Trophoblast cell (in vitro differentiated cells and primary cell): ENCODE measurements around the gene PEPD.

Experiments
- DNase-seq, 2 donors: peaks; one replicate each; pipeline ENCODE4 v3.0.0-alpha.2; 2016
- H2AFZ ChIP-seq: 2 replicates; pipeline ENCODE4 v1.6.1; 2013; ENCODE audit warnings: low read length, moderate library complexity, mild to moderate bottlenecking; ENCODE audit not compliant: insufficient read depth, poor library complexity
- H2AK5ac ChIP-seq: 2 replicates; pipeline ENCODE4 v1.6.1; 2013; ENCODE audit warnings: mild to moderate bottlenecking, low read length
- H2BK120ac ChIP-seq: 2 replicates; pipeline ENCODE4 v1.6.1; 2013; ENCODE audit warnings: low read length, mild to moderate bottlenecking, moderate library complexity; ENCODE audit not compliant: insufficient read depth, poor library complexity
- H2BK12ac ChIP-seq: 2 replicates; pipeline ENCODE4 v1.6.1; 2013; ENCODE audit warnings: mild to moderate bottlenecking, low read length, moderate library complexity
- H2BK5ac ChIP-seq: 2 replicates; pipeline ENCODE4 v1.6.1; 2013; ENCODE audit warnings: low read length, low read depth, moderate library complexity, mild to moderate bottlenecking; ENCODE audit not compliant: poor library complexity
- H3K14ac ChIP-seq: 2 replicates; pipeline ENCODE4 v1.6.1; 2013; ENCODE audit warnings: mild to moderate bottlenecking, low read length
- H3K18ac ChIP-seq: 2 replicates; pipeline ENCODE4 v1.6.1; 2013; ENCODE audit warnings: mild to moderate bottlenecking, low read length
- H3K23ac ChIP-seq: 2 replicates; pipeline ENCODE4 v1.6.1; 2013; ENCODE audit warnings: low read length
- H3K27ac ChIP-seq: 2 replicates; pipeline ENCODE4 v1.5.1; 2013; ENCODE audit warnings: low read depth, mild to moderate bottlenecking, inconsistent platforms, low read length, moderate library complexity
- H3K27me3 ChIP-seq: 2 replicates; pipeline ENCODE4 v1.6.1; 2013; ENCODE audit warnings: inconsistent platforms, mild to moderate bottlenecking, low read length, moderate library complexity; ENCODE audit not compliant: insufficient read depth
- H3K36me3 ChIP-seq, 2 experiments: 1 replicate in 1 of 2; 2 replicates in 1 of 2; pipeline ENCODE4 v1.6.1; 2013; ENCODE audit warnings: low read length in 2 of 2, mild to moderate bottlenecking in 2 of 2, moderate library complexity in 1 of 2; ENCODE audit not compliant: insufficient read depth in 2 of 2, control insufficient read depth in 1 of 2
- H3K4ac ChIP-seq: 2 replicates; pipeline ENCODE4 v1.6.1; 2013; ENCODE audit warnings: low read depth, mild to moderate bottlenecking, low read length, moderate library complexity
- H3K4me1 ChIP-seq, 2 experiments: 1 replicate in 1 of 2; 2 replicates in 1 of 2; pipeline ENCODE4 v1.6.1; 2013; ENCODE audit warnings: low read length in 2 of 2, mild to moderate bottlenecking in 2 of 2, moderate library complexity in 1 of 2; ENCODE audit not compliant: insufficient read depth in 2 of 2, control insufficient read depth in 1 of 2
- H3K4me2 ChIP-seq: 2 replicates; pipeline ENCODE4 v1.6.1; 2013; ENCODE audit warnings: inconsistent platforms, mild to moderate bottlenecking, low read length, moderate library complexity
- H3K4me3 ChIP-seq: 2 replicates; pipeline ENCODE4 v1.5.1; 2013; ENCODE audit warnings: mild to moderate bottlenecking, low read depth, low read length, inconsistent platforms
- H3K79me1 ChIP-seq: one replicate; pipeline ENCODE4 v1.6.1; 2013; ENCODE audit warnings: low read length
- H3K79me2 ChIP-seq: 2 replicates; pipeline ENCODE4 v1.6.1; 2013; ENCODE audit warnings: low read length, mild to moderate bottlenecking; ENCODE audit not compliant: control insufficient read depth, insufficient read depth, poor library complexity
- H3K9ac ChIP-seq: 2 replicates; pipeline ENCODE4 v1.6.1; 2013; ENCODE audit warnings: mild to moderate bottlenecking, low read length
- H3K9me3 ChIP-seq: 2 replicates; pipeline ENCODE4 v1.6.1; 2013; ENCODE audit warnings: low read depth, mild to moderate bottlenecking, control low read depth, inconsistent platforms, low read length; ENCODE audit not compliant: insufficient read depth
- H4K12ac ChIP-seq: 2 replicates; pipeline ENCODE4 v1.6.1; 2013; ENCODE audit warnings: low read depth, mild to moderate bottlenecking, low read length, moderate library complexity
- H4K8ac ChIP-seq: 2 replicates; pipeline ENCODE4 v1.6.1; 2013; ENCODE audit warnings: low read depth, mild to moderate bottlenecking, low read length, moderate library complexity
- H4K91ac ChIP-seq: one replicate; pipeline ENCODE4 v1.6.1; 2013; ENCODE audit warnings: low read depth, mild to moderate bottlenecking, low read length, moderate library complexity
- WGBS: extraction: QIAGEN DNeasy Blood & Tissue Kit; methylation state at CpG from one replicate; pipeline ENCODE4 v1.1.7; 2013; ENCODE audit warnings: missing lambda C conversion rate; ENCODE audit not compliant: insufficient read length, insufficient coverage; ENCODE audit errors: extremely low coverage; 5-methylcytosine and 5-hydroxymethylcytosine counted together

PEPD gene

GRCh38 chr19:33409906-33410685, 111.5 kb downstream of the PEPD start:
- WGBS = no CpG with 5 or more reads among the region's 27 CpGs
- H4K12ac ChIP-seq = no peak overlapping the region
- DNase-seq = no peak
- no peak overlapping the region for H3K4me3 ChIP-seq
- no peak overlapping the region for H3K4ac ChIP-seq
- H3K14ac ChIP-seq = no peak overlapping the region
- H3K27ac ChIP-seq = no peak overlapping the region
- H2BK5ac ChIP-seq = no peak overlapping the region
- no peaks in the 10 kb centered on the region for H3K79me1 ChIP-seq
- H3K27me3 ChIP-seq = no peaks in the 10 kb centered on the region
- no peak overlapping the region for H4K8ac ChIP-seq
- no peak overlapping the region for H2BK120ac ChIP-seq
- H3K9ac ChIP-seq = no peak overlapping the region
- H2BK12ac ChIP-seq = no peak overlapping the region
- no peak overlapping the region for H2AFZ ChIP-seq
- H3K79me2 ChIP-seq = no peaks in the 10 kb centered on the region
- H3K4me1 ChIP-seq = peaks cover 0 to 2% of the 10 kb centered on the region in 2 experiments
- H3K36me3 ChIP-seq = peaks cover 0 to 4% of the 10 kb centered on the region in 2 experiments
- H2AK5ac ChIP-seq = no peak overlapping the region
- H3K23ac ChIP-seq = no peak overlapping the region
- H3K9me3 ChIP-seq = peaks cover 2% of the 10 kb centered on the region
- H4K91ac ChIP-seq = no peak overlapping the region
- no peak overlapping the region for H3K18ac ChIP-seq
- H3K4me2 ChIP-seq = no peak overlapping the region

DNA sequence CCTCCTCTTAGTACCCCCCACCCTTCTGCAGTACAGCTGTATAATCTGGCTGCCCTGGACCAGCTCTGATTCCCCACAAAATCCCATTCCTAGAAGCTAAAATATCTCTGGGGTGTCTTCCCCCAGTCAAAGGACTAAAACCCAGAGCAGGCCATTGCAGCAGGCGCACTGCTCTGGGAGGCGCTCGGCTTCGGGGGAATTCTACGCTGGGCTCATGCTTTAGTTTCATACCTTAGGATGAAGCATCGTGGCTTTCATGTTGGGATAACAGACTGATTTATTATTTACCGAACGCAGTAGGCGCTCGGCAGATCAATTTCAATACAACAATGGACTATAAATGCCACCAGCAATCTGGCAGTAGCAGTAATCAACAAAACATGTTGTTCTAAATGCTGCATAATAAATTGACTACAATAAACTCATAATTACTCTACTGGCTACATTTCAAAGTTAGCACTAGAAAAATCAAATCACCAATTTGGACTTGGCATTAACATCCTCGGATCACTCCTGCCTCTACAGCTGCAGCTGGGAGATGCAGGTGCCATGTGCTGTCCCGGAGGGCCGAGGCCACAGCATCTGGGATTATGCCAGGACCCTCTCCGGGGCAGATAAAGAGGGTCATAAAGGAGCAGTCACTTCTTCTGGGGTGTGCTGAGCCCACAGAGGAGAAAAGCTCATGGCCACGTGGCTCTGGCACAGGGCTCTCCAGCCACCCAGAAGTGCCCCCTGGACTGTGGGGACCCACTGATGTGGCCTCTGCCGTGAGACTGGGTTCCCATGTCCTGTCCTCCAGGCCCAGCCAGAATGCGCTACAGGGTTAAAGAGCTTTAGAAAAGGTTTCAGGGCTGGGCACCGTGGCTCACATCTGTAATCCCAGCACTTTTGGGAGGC, 112.8 kb downstream of the PEPD start:
- Histone ChIP-seq H2AFZ (no peak overlapping the region), H3K79me2 (no peaks in the 10 kb centered on the region), H3K18ac (no peak overlapping the region), H3K79me1 (no peaks in the 10 kb centered on the region), H3K4me1 (peaks cover 0 to 2% of the 10 kb centered on the region in 2 experiments), H3K9me3 (peaks cover 2% of the 10 kb centered on the region), H3K4ac (no peak overlapping the region), H3K27me3 (no peaks in the 10 kb centered on the region), H3K36me3 (peaks cover 0 to 4% of the 10 kb centered on the region in 2 experiments), H2BK120ac (no peak overlapping the region), H2AK5ac (no peak overlapping the region), H3K4me3 (no peak overlapping the region), H4K12ac (no peak overlapping the region), H4K91ac (no peak overlapping the region), H4K8ac (no peak overlapping the region), H3K14ac (no peak overlapping the region), H3K27ac (no peak overlapping the region), H3K23ac (no peak overlapping the region), H2BK5ac (no peak overlapping the region), H2BK12ac (no peak overlapping the region), H3K9ac (no peak overlapping the region), H3K4me2 (no peak overlapping the region)
- DNase-seq = no peak
- no CpG with 5 or more reads among the region's 18 CpGs for WGBS

DNA sequence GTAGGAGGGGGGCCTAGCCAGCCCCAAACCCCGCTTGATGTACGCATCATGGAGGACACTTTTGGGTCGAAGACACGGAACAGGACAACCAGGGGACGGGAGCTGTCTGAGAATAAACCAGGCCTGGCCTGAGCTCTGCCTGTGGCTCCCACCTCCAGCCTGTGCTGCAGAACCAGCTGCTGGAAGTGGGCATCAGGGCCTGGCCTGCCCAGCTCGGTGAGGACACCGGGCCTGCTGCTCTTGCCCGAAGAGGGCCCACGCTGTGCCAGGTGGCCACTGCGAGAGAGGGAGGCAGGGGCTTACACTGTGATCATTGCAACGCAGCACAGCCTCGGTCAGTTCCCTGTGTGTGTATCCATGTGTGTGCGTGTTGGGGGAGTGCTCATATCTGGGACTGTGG, 113.5 kb downstream of the PEPD start:
- H4K8ac ChIP-seq = no peak overlapping the region
- WGBS = no CpG with 5 or more reads among the region's 13 CpGs

DNA sequence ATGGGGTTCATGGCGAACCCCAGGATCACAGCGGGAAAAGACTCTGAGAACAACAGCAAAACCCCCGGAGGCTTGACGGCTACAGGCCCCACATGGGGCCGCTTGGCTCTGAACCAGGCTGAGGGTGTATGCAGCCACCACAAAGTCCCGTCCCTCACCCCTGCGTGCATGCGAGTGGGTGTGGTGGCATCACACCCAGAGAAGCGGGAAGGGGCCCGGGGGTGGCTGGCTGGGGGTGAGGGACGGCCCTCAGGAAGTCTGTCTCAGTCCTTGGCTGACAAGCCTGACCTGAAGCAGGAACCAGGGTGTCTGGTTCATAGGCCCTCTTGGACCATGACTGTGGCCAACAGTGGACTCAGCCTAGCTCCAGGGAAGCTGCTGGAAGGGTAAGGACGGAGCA, 113.9 kb downstream of the PEPD start:
- DNase-seq = no peak
- H3K4me1 ChIP-seq = peaks cover 0 to 2% of the 10 kb centered on the region in 2 experiments
- H4K8ac ChIP-seq = no peak overlapping the region
- no peak overlapping the region for H4K12ac ChIP-seq
- H3K27ac ChIP-seq = no peak overlapping the region
- H2AK5ac ChIP-seq = no peak overlapping the region
- H3K79me2 ChIP-seq = no peaks in the 10 kb centered on the region
- no peak overlapping the region for H2AFZ ChIP-seq
- H3K36me3 ChIP-seq = peaks cover 0 to 4% of the 10 kb centered on the region in 2 experiments
- H3K9me3 ChIP-seq = peaks cover 2% of the 10 kb centered on the region
- no peak overlapping the region for H3K14ac ChIP-seq
- no peak overlapping the region for H3K9ac ChIP-seq
- no CpG with 5 or more reads among the region's 12 CpGs for WGBS
- no peak overlapping the region for H2BK120ac ChIP-seq
- H2BK5ac ChIP-seq = no peak overlapping the region
- H3K27me3 ChIP-seq = no peaks in the 10 kb centered on the region
- H4K91ac ChIP-seq = no peak overlapping the region
- H3K79me1 ChIP-seq = no peaks in the 10 kb centered on the region
- no peak overlapping the region for H2BK12ac ChIP-seq
- no peak overlapping the region for H3K4me2 ChIP-seq
- no peak overlapping the region for H3K4me3 ChIP-seq
- H3K23ac ChIP-seq = no peak overlapping the region
- H3K18ac ChIP-seq = no peak overlapping the region
- H3K4ac ChIP-seq = no peak overlapping the region

More for the DNA sequence above, 113.5 kb downstream of the PEPD start:
- H3K27ac ChIP-seq = no peak overlapping the region
- no peak overlapping the region for H2BK12ac ChIP-seq
- no peak overlapping the region for H3K4me2 ChIP-seq
- H2BK5ac ChIP-seq = no peak overlapping the region
- H2AK5ac ChIP-seq = no peak overlapping the region
- H3K36me3 ChIP-seq = peaks cover 0 to 4% of the 10 kb centered on the region in 2 experiments
- H3K18ac ChIP-seq = no peak overlapping the region
- H3K27me3 ChIP-seq = no peaks in the 10 kb centered on the region
- peaks cover 0 to 2% of the 10 kb centered on the region in 2 experiments for H3K4me1 ChIP-seq
- H4K12ac ChIP-seq = no peak overlapping the region
- H2AFZ ChIP-seq = no peak overlapping the region
- H3K79me1 ChIP-seq = no peaks in the 10 kb centered on the region
- H3K79me2 ChIP-seq = no peaks in the 10 kb centered on the region
- H3K14ac ChIP-seq = no peak overlapping the region
- H3K9me3 ChIP-seq = peaks cover 2% of the 10 kb centered on the region
- no peak overlapping the region for H3K9ac ChIP-seq
- no peak overlapping the region for H4K91ac ChIP-seq
- no peak overlapping the region for H2BK120ac ChIP-seq
- DNase-seq = no peak
- no peak overlapping the region for H3K4ac ChIP-seq
- no peak overlapping the region for H3K4me3 ChIP-seq
- no peak overlapping the region for H3K23ac ChIP-seq
